GM19023 (cell line): ENCODE measurements around the gene KIAA0825.

ENCODE experiments used
- ATAC-seq: cut with Tn5 transposase; IDR thresholded peaks from one replicate; pipeline ENCODE4 v1.9.1; 2021; ENCODE audit warnings: mild to moderate bottlenecking, moderate library complexity; ENCODE audit not compliant: unreplicated experiment

KIAA0825 gene

DNA sequence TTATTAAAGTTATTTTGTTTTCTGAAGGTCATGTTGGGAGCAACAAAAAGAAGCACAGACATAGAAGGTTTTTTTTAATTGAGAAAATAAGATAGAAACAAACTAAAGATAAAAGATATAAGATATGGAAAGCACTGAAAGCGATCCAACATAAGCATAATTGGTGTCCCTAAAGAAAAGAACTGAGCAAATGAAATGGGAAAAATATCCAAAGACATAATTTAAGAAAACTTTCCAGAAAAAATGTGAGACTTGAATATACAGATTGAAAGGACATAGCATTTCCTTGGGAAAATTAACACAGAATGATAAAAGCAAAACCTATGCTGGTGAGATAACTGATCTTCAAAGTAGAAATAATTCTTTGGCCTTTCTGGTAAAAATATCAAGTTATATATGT, 289.3 kb downstream of the KIAA0825 start:
- ATAC-seq = no peak

- no peak for ATAC-seq
Measured at GRCh38 chr5:94326586-94326985, 291.8 kb downstream of the KIAA0825 start.

DNA sequence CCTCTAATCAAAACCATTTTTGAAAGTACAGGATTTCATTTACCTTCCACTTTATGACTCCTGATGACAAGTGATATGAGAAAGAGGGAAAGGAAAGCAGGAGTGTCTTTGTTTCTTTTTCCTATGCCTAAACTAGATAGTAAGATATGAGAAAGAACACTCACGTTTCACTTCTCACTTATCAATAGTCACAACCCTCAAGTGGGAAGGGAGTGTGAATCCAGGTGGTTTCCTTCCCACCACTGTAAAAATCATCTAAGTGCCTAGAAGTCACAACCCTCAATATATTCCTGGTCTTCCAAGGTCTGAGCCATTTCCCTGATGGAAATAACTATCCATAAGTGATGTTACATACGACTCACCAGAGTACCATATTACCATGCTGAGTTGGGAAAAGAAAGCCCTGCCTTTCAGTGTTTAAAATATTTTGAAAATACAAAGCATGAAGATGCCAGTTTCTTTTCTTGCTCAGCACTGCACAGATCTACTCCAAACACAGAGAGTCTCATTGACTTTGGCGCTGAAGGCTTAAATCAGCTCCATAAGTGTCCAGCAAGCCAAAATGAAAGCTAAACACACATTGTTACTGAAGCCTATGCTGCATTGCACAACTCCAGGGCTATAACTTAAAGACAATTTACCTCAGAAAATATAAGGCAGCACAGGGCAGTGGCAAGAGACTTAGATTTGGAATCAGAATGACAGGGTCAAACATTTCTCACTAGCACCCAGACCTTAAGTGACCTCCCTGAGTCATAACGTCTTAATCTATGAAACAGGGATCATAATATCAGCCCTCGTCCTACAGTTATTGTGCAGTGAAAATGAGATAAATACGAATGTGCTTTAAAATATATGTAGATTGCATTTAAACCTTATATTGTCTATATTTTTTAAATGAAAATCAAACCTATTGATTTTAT, 301.2 kb downstream of the KIAA0825 start:
- ATAC-seq = no peak

DNA sequence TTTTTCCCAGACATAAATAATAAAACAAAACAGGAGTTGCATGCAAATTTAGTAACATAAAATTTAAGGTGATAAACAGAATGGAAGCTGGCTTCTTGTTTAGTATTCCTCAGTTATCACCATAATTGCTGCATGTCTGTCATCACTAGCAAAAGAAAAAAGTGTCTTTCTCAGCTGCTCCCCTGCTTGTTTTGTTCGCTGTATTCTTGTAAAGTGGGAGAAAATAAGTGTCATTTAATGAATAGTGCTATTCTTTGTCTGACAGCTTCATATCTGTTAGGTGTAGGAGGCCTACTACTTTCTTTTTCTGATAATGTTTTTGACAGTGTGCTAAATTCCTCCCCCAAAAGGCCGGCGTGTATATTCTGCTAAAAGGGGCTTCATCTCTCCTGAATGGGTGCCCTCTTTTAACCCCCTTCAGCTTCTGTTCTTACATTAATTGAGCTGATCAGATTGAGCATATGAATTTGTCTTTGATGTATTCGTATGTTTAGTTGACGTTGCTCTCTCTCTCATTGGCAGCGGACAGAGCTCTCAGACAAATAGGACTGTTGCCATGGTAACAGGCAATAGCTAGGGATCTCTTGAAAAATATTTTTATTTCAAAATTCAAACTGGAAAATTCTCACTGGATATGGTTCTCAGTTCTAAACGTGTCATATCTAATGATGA, 303.8 kb downstream of the KIAA0825 start:
- ATAC-seq = no peak

GRCh38 chr5:94313696-94314095, 304.7 kb downstream of the KIAA0825 start:
- ATAC-seq = no peak

- ATAC-seq = no peak
Measured at GRCh38 chr5:94313188-94313587, 305.2 kb downstream of the KIAA0825 start.

DNA sequence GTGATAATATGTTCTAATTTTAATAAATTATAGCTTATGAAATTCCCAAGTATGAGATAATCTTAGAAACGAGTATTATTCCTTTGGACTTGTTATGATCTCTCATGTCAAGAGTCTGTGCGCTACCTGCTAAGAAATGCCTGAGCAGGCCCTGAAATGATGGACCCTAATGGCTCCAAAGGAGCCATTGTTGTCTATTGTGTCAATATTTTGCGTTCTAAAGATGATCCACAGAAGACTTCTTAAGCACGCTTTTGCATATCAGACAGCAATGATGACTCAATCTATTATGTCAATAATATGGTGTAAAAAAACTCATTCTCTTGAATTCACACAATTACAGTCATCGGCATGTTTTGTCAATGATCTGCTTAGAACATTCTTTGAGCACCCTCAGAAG, 306.1 kb downstream of the KIAA0825 start:
- no peak for ATAC-seq

DNA sequence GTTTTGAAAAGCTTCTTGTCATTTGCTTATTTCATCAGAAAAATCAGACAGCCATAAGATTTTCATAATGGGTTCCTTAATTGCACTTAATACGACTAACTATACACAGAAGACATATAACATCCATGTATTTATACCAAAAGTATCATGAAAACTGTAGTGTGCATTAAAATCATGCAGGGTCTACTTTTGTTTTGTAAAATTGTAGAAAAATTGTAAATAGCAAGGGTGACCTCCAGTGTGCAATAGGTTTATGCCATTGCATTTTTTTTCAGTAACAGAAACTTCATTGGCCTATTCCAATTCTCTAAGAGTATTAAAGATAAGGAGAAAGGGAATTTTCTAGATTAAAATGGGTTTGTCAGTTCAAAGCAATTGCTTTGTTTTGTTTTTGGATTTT, 307.6 kb downstream of the KIAA0825 start:
- no peak for ATAC-seq

GRCh38 chr5:94309141-94309540, 309.3 kb downstream of the KIAA0825 start:
- no peak for ATAC-seq

DNA sequence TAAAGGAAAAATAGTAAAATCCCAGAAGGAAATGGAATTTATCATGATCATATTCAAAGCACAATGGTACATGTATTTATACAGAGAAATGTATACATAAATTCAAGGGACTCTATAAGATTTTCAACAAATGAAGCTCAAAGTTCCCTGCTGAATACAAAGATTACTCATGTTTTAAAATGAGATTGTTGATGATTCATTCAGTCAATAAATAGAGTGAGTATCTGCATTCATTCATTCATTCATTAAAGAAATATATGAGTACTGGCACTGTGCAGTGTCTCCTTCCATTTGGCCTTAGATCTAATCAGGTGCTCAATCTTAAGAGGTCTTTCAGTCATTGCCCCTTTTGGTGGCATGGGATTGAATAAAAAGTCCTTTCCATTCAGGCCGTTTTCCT, 310.0 kb downstream of the KIAA0825 start:
- no peak for ATAC-seq

DNA sequence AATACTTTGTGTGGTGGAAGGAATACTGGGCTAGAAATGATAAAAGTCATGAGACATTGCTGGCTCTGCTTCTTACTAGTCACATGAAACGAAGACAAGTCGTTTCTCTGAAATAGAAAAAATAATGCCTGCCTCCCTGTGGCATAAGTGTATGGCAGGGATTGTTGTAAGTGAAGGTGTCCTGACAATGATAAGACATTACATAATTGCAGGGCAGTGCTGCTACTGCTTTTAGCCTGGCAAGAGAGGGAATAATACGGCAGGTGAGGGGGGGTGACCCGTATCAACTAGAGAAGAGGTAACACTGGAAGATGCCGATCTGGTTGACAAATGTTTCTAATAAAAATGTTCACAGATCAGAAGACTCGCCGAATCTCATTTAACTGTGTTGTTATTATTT, 314.3 kb downstream of the KIAA0825 start:
- no peak for ATAC-seq

DNA sequence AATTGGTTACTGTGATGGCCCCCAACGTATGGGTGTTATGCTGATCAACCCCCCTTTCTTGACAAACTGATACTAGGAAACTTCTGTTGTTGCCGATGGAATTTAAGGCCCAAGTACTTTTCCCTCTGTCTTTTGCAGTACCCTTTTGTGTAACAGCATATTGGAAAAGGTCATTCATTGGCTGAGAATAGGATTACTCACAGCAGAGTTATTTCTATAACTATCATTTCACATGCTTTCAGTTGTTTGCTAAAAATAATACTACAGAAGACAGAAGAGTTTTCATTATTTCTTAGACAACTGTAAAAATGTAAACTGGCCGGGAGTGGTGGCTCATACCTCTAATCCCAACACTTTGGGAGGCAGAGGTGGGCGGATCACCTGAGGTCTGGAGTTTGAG, 329.5 kb downstream of the KIAA0825 start:
- ATAC-seq = no peak

DNA sequence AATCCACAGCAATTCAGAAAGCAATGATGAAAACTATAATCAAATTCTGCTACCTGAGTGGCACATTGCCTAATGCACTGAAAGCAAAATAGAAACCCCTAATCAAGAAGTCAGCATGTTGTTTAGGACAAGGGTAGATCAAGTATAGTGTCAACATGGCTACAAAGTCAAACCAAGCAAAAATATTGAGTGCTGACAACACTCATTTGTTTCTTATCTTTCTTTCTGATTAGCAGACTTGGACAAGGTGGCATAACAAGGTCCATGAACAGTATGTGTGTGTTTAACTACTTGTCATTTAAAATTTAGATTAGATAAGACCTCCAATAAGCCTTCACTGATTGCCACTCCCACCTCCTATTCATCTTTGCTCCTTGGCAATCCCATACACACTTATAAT, 332.4 kb downstream of the KIAA0825 start:
- no peak for ATAC-seq

DNA sequence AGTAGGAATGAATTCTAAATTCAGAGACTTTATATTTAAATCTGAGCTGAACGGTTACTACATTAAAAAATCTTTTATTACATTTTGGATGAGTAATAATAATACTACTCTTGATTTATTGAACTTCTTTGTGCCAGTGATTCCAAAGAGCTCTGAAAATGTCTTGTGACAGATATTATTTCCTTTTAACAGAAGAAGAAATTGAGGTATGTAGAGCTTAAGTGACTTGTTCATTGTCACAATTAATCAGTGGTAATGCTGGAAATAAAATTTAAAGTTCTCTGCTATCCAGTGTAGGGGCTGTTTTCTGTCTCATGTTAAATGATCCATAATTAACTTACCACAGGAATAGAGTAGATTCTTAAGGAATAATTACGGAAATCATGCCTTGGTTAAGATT, 335.3 kb downstream of the KIAA0825 start:
- no peak for ATAC-seq

GRCh38 chr5:94281236-94281801, 337.1 kb downstream of the KIAA0825 start:
- no peak for ATAC-seq

DNA sequence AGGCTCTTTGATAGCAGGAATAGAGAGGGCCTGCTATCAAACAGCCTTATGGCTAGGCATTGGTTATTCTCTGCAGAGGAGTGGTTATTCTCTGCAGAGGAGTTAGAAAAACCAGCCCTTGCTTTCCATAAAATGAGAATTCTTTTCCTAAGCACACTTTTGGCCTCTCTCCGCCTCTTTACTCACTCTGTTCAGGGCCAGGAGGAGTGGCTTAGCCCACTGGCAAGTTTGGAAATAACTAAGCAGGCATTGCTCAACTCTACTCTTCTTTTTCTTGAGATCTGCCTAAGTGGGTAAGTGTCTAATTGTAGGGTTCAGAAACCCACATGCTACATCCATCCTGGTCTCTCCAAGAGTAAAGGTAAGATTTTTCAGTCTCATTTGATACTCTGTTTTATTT, 341.7 kb downstream of the KIAA0825 start:
- no peak for ATAC-seq

DNA sequence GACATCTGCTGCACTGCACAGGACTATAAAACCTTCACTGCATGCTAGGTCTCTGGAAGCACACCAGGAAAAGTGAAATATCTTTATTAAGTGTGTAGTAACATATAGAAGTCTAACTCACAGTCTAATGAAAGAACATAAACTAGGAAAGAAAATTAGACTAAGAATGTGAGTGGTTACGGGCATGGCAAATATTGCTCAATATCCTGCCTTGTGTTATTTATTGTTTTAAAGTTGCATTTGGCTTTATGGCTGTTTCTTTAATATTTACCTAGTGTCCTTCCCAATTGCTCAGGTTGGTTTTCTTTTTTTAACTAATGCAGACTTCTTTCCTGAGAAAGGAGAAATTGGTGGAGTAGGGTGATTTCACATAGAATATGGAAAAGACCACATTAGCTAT, 342.4 kb downstream of the KIAA0825 start:
- no peak for ATAC-seq

- ATAC-seq = no peak
Measured at GRCh38 chr5:94274707-94275106, 343.7 kb downstream of the KIAA0825 start.

DNA sequence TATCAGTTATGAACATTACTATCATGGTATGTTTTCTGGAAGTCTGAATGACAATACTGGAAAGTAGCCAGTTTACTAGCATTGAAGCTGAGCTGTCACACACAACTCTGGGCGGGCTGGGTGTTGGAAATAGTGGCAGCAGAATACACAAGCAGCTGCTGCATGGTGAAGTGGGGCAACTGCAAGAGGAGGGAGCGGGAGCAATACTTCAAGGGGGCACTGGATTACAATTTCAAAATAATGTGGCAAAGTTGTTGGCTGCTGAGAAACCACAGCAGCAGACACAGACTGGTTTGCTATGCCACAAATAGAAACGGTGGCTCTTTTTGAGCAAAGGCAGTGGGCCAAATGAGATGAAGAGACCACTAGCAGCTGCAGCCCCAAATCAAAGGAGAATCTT, 350.2 kb downstream of the KIAA0825 start:
- ATAC-seq = no peak

DNA sequence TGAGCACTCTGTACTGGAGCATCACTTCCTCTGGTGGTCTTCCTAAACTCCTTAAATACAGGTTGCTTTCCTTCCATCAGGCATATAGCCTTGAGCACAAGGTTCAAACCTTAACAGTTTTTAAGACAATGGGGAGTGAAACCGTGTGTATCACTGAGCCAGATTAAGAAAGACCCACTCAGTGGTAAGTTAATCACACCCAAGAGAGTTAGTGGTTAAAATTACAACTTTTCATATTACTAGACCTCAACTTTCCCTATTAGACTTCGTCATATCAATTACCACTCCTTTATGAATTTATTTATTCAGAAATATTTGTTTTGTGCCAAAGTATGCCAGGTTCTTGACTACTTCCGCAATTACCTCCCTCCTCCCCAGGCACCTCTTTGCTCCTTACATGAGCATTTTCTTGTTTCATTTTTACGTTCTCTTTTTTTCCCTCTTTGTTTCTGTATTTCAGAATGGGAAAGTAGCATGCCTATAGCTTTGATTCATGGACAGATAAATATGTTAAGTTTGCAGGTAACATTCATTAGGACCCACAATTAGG, 351.0 kb downstream of the KIAA0825 start:
- no peak for ATAC-seq

GRCh38 chr5:94266170-94266569, 352.2 kb downstream of the KIAA0825 start:
- no peak for ATAC-seq

DNA sequence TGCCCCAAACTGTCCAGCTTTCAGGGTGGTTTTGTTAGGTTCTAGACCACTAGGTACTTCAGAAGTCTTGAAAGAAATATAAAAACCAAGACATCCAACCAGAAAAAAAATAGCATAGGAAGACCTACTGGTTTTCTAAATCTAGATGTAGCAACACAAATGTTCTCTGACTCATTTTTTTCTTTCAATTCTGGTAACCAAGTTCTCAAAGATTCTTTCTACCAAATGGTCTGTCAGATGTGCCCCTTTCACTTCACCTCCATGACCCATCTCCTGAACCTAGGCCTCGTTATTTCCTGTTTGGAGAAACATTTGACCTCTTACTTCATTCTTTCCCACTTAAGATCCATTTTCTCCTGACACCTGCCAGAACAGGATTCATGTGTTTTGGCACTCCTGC, 355.3 kb downstream of the KIAA0825 start:
- no peak for ATAC-seq
